Mesenchymal stem cell (in vitro differentiated cells and primary cell): ENCODE data around the gene KLHL30.
A peak's percentile ranks its signal among the peaks of the same experiment; 100 is the strongest.
"Not testable (repeated sequence)": the region's sequence is repeated elsewhere in the genome, so short reads cannot be mapped to it uniquely, and the experiment has no call there.

Source experiments
- DNase-seq: peaks from one replicate; pipeline ENCODE4 v3.0.0-alpha.2; 2013
- H2AFZ ChIP-seq: one replicate; pipeline ENCODE4 v1.6.1; 2013; ENCODE audit warnings: low read depth, mild to moderate bottlenecking, control low read depth, inconsistent platforms, low read length, moderate library complexity
- H2AK5ac ChIP-seq: 2 replicates; pipeline ENCODE4 v1.6.1; 2013; ENCODE audit warnings: low read length, moderate library complexity, mild to moderate bottlenecking, inconsistent platforms; ENCODE audit not compliant: severe bottlenecking
- H2BK120ac ChIP-seq: one replicate; pipeline ENCODE4 v1.6.1; 2013; ENCODE audit warnings: low read depth, mild to moderate bottlenecking, inconsistent platforms, low read length, moderate library complexity
- H2BK12ac ChIP-seq, 2 experiments: one replicate each; pipeline ENCODE4 v1.6.1; 2013; ENCODE audit warnings: inconsistent platforms in 2 of 2, low read length in 2 of 2, mild to moderate bottlenecking in 2 of 2, moderate library complexity in 2 of 2, control low read depth in 1 of 2
- H2BK15ac ChIP-seq: one replicate; pipeline ENCODE4 v1.6.1; 2013; ENCODE audit warnings: mild to moderate bottlenecking, low read depth, inconsistent platforms; ENCODE audit not compliant: poor library complexity, severe bottlenecking
- H2BK5ac ChIP-seq: 2 replicates; pipeline ENCODE4 v1.6.1; 2013; ENCODE audit warnings: low read depth, mild to moderate bottlenecking, low read length, control low read depth, inconsistent platforms; ENCODE audit not compliant: poor library complexity, severe bottlenecking
- H3K14ac ChIP-seq, 2 experiments: one replicate each; pipeline ENCODE4 v1.6.1; 2013; ENCODE audit warnings: inconsistent platforms in 2 of 2, low read length in 2 of 2, control low read depth in 1 of 2, mild to moderate bottlenecking in 1 of 2, moderate library complexity in 1 of 2
- H3K18ac ChIP-seq, 2 experiments: one replicate each; pipeline ENCODE4 v1.6.1; 2013; ENCODE audit warnings: inconsistent platforms in 2 of 2, low read length in 2 of 2, control low read depth in 1 of 2, low read depth in 1 of 2, mild to moderate bottlenecking in 1 of 2
- H3K23ac ChIP-seq, 2 experiments: one replicate each; pipeline ENCODE4 v1.6.1; 2013; ENCODE audit warnings: inconsistent platforms in 2 of 2, low read length in 2 of 2, mild to moderate bottlenecking in 2 of 2, moderate library complexity in 2 of 2, control low read depth in 1 of 2
- H3K27ac ChIP-seq: 2 replicates; pipeline ENCODE4 v1.5.1; 2013; ENCODE audit warnings: mild to moderate bottlenecking, moderate library complexity, low read length, control low read depth, inconsistent platforms; ENCODE audit not compliant: poor library complexity, severe bottlenecking
- H3K27me3 ChIP-seq, 2 experiments: 2 replicates each; pipeline versions ENCODE4 v1.6.1 to v1.7.0; 2013; ENCODE audit warnings: low read length in 2 of 2, mild to moderate bottlenecking in 2 of 2, moderate library complexity in 2 of 2, control low read depth in 1 of 2, inconsistent platforms in 1 of 2; ENCODE audit not compliant: control insufficient read depth in 1 of 2, insufficient read depth in 1 of 2
- H3K36me3 ChIP-seq, 2 experiments: 2 replicates each; pipeline versions ENCODE4 v1.6.1 to v1.7.0; 2013; ENCODE audit warnings: low read length in 2 of 2, control low read depth in 1 of 2, inconsistent platforms in 1 of 2, low read depth in 1 of 2, mild to moderate bottlenecking in 1 of 2; ENCODE audit not compliant: insufficient read depth in 2 of 2, control insufficient read depth in 1 of 2
- H3K4ac ChIP-seq, 2 experiments: one replicate each; pipeline ENCODE4 v1.6.1; 2013; ENCODE audit warnings: inconsistent platforms in 2 of 2, low read length in 2 of 2, mild to moderate bottlenecking in 2 of 2, moderate library complexity in 2 of 2, control low read depth in 1 of 2, low read depth in 1 of 2
- H3K4me1 ChIP-seq: 2 replicates; pipeline ENCODE4 v1.6.1; 2013; ENCODE audit warnings: low read depth, low read length, control low read depth; ENCODE audit not compliant: control insufficient read depth, insufficient read depth
- H3K4me2 ChIP-seq: 2 replicates; pipeline ENCODE4 v1.6.1; 2013; ENCODE audit warnings: low read length, mild to moderate bottlenecking, inconsistent platforms; ENCODE audit not compliant: poor library complexity, severe bottlenecking
- H3K4me3 ChIP-seq, 2 experiments: 2 replicates each; pipeline versions ENCODE4 v1.5.1 to v1.7.0; 2013; ENCODE audit warnings: low read length in 2 of 2, mild to moderate bottlenecking in 2 of 2, control low read depth in 1 of 2, low read depth in 1 of 2; ENCODE audit not compliant: insufficient read depth in 1 of 2
- H3K79me1 ChIP-seq: replicated peaks from 2 replicates; pipeline ENCODE4 v1.6.1; 2013; ENCODE audit warnings: mild to moderate bottlenecking, control low read depth, low read length, inconsistent platforms; ENCODE audit not compliant: poor library complexity, severe bottlenecking
- H3K9ac ChIP-seq: 2 replicates; pipeline ENCODE4 v1.7.0; 2013; ENCODE audit warnings: mild to moderate bottlenecking, low read length, moderate library complexity
- H3K9me3 ChIP-seq: 2 replicates; pipeline ENCODE4 v1.7.0; 2013; ENCODE audit warnings: mild to moderate bottlenecking, low read length; ENCODE audit not compliant: control insufficient read depth
- H4K8ac ChIP-seq: one replicate; pipeline ENCODE4 v1.6.1; 2013; ENCODE audit warnings: inconsistent platforms, mild to moderate bottlenecking, low read length, moderate library complexity
- H4K91ac ChIP-seq: one replicate; pipeline ENCODE4 v1.6.1; 2013; ENCODE audit warnings: mild to moderate bottlenecking, low read length, inconsistent platforms
- WGBS: methylation state at CpG from one replicate; pipeline ENCODE4 v1.1.7; 2013; ENCODE audit warnings: mixed read lengths; 5-methylcytosine and 5-hydroxymethylcytosine counted together

Gene KLHL30

GRCh38 chr2:238114851-238115660 lies 23.4 kb upstream of the KLHL30 start:
- peaks cover 0 to 5% of the 10 kb centered on the region in 2 experiments for H3K36me3 ChIP-seq
- H3K9ac ChIP-seq = no peak overlapping the region
- no peak overlapping the region for H3K27ac ChIP-seq
- H3K23ac ChIP-seq = no peak overlapping the region
- no peak overlapping the region for H3K4me2 ChIP-seq
- H3K18ac ChIP-seq = no peak overlapping the region
- H2AK5ac ChIP-seq = no peak overlapping the region
- H2AFZ ChIP-seq = no peak overlapping the region
- no peak for DNase-seq
- H2BK12ac ChIP-seq = no peak overlapping the region
- H4K91ac ChIP-seq = no peak overlapping the region
- H3K27me3 ChIP-seq = peaks cover 32 to 35% of the 10 kb centered on the region in 2 experiments
- H3K4me3 ChIP-seq = no peak overlapping the region
- no peak overlapping the region for H4K8ac ChIP-seq
- no peak overlapping the region for H2BK120ac ChIP-seq
- WGBS = 89% methylated on average over 32 of the region's 32 CpGs
- no peak overlapping the region for H3K4ac ChIP-seq
- no peak overlapping the region for H3K14ac ChIP-seq
- peaks cover 4% of the 10 kb centered on the region for H3K4me1 ChIP-seq
- H3K79me1 ChIP-seq = no peaks in the 10 kb centered on the region
- H3K9me3 ChIP-seq = peaks cover 38% of the 10 kb centered on the region
- H2BK5ac ChIP-seq = no peak overlapping the region
- H2BK15ac ChIP-seq = no peak overlapping the region

GRCh38 chr2:238115709-238116108 lies 22.8 kb upstream of the KLHL30 start:
- not testable (repeated sequence) for H2BK120ac ChIP-seq, H3K4ac ChIP-seq, H3K4me2 ChIP-seq, H3K9ac ChIP-seq, H2AFZ ChIP-seq, H3K4me1 ChIP-seq, H3K18ac ChIP-seq, H2BK15ac ChIP-seq, H3K27ac ChIP-seq, H4K8ac ChIP-seq, H3K79me1 ChIP-seq, H3K36me3 ChIP-seq, H3K4me3 ChIP-seq, H3K23ac ChIP-seq, H2BK12ac ChIP-seq, H2BK5ac ChIP-seq, H2AK5ac ChIP-seq, H3K14ac ChIP-seq, DNase-seq, H4K91ac ChIP-seq
- H3K27me3 ChIP-seq = peaks cover 39 to 42% of the 10 kb centered on the region in 2 experiments
- 94% methylated on average over 12 of the region's 12 CpGs for WGBS
- peaks cover 38% of the 10 kb centered on the region for H3K9me3 ChIP-seq

GRCh38 chr2:238116298-238117198 lies 21.9 kb upstream of the KLHL30 start:
- H3K4me3 ChIP-seq = no peak overlapping the region
- WGBS = 94% methylated on average over 21 of the region's 21 CpGs
- no peak overlapping the region for H3K27ac ChIP-seq
- H2BK5ac ChIP-seq = no peak overlapping the region
- H3K36me3 ChIP-seq = peaks cover 0 to 5% of the 10 kb centered on the region in 2 experiments
- no peak overlapping the region for H2BK120ac ChIP-seq
- no peak overlapping the region for H2BK12ac ChIP-seq
- H3K4ac ChIP-seq = no peak overlapping the region
- no peak overlapping the region for H2AK5ac ChIP-seq
- H3K18ac ChIP-seq = no peak overlapping the region
- no peak overlapping the region for H4K8ac ChIP-seq
- H3K79me1 ChIP-seq = no peaks in the 10 kb centered on the region
- no peak overlapping the region for H3K4me2 ChIP-seq
- H4K91ac ChIP-seq = no peak overlapping the region
- H3K23ac ChIP-seq = no peak overlapping the region
- H3K4me1 ChIP-seq = peaks cover 15% of the 10 kb centered on the region
- no peak overlapping the region for H3K9ac ChIP-seq
- no peak overlapping the region for H2BK15ac ChIP-seq
- H3K9me3 ChIP-seq = peaks cover 33% of the 10 kb centered on the region
- peaks cover 46 to 49% of the 10 kb centered on the region in 2 experiments for H3K27me3 ChIP-seq
- peak overlapping the region in 1 of 2 experiments; percentile 21 for H3K14ac ChIP-seq
- H2AFZ ChIP-seq = no peak overlapping the region
- DNase-seq = no peak
